Esophagus mucosa (tissue), 1 donor: ENCODE measurements around the gene ATP5MG. TPM values are rescaled to one million over a fixed set of nuclear protein-coding genes. Genes with fewer than 3 reads are reported as not detected.
"Not testable (repeated sequence)": the region's sequence is repeated elsewhere in the genome, so short reads cannot be mapped to it uniquely, and the experiment has no call there.

Source experiments
- ATAC-seq: fragments of 200-7000 bp; cut with Tn5 transposase; one replicate; pipeline ENCODE4 v1.9.1; 2020
- total RNA-seq: library from RNA; stranded (reverse); gene quantifications from one replicate; pipeline ENCODE4 v1.2.4, GENCODE V29; 2023
- donor health status: DM: yes; HTN: yes; CAD: no.

Gene ATP5MG
- total RNA-seq, 1 donor from 2014 or later: 186 TPM

- no peak for ATAC-seq
These were observed 8.8 kb downstream of the ATP5MG start for GRCh38 chr11:118410055-118410745.

DNA sequence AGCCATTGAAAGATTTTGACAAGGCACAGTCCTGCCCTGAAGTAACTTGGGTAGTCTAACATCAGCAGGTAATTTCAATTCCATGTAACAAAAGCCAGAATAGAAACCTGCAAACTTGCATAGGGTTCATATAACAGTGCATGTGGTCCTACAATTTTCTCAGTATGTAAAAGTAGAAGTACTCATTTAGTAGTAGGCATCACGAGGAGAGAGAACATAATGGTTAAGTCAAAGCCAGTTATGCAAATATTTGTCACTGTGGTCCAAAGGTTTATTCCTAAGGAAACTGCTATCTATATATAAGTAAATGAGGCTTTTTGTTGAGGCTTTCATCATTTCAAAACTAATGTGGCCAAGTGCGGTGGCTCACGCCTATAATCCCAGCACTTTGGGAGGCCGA is 10.1 kb downstream of the ATP5MG start:
- no peak for ATAC-seq

GRCh38 chr11:118412921-118413320 is 11.5 kb downstream of the ATP5MG start:
- ATAC-seq: no peak

- no peak for ATAC-seq
These were observed 13.8 kb downstream of the ATP5MG start for GRCh38 chr11:118415062-118415738.

- peak; percentile 72 for ATAC-seq
These were observed 14.3 kb downstream of the ATP5MG start for GRCh38 chr11:118415739-118416068.

DNA sequence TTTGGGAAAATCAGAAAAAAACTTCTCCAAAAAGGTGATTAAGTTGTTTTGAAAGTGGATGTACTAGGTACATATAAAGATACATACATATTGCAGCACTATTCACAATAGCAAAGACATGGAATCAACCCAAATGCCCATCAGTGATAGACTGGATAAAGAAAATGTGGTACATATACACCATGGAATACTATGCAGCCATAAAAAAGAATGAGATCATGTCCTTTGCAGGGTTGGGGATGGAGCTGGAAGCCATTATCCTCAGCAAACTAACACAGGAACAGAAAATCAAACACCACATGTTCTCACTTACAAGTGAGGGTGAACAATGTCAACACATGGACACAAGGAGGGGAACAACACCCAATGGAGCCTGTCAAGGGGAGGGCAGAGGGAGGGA is 15.5 kb downstream of the ATP5MG start:
- not testable (repeated sequence) for ATAC-seq

GRCh38 chr11:118417801-118418200 is 16.4 kb downstream of the ATP5MG start:
- no peak for ATAC-seq

GRCh38 chr11:118418766-118419165 is 17.4 kb downstream of the ATP5MG start:
- ATAC-seq: no peak

DNA sequence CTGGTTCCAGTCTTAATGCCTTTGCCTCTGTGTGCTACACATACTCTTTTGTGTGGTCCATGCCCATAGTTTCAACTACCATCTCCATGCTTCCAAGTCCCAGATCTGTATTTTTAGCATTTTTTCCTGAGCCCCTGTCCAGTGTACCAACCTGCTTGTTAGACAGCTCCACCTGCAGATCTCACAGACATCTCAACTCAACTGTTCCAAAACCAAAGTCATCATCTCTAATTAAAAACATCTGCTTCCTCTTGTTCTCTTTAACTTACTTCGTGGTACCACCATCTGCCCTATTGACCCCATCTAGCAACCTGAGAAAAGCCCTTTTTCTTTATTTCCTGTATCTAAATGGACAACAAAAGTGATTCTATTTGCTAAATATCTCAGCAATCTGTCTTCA is 26.3 kb downstream of the ATP5MG start:
- ATAC-seq: no peak

GRCh38 chr11:118430956-118431355 is 29.6 kb downstream of the ATP5MG start:
- ATAC-seq: no peak

- no peak for ATAC-seq
These were observed 32.7 kb downstream of the ATP5MG start for GRCh38 chr11:118434123-118434552.

GRCh38 chr11:118434553-118435289 is 33.3 kb downstream of the ATP5MG start:
- no peak for ATAC-seq

DNA sequence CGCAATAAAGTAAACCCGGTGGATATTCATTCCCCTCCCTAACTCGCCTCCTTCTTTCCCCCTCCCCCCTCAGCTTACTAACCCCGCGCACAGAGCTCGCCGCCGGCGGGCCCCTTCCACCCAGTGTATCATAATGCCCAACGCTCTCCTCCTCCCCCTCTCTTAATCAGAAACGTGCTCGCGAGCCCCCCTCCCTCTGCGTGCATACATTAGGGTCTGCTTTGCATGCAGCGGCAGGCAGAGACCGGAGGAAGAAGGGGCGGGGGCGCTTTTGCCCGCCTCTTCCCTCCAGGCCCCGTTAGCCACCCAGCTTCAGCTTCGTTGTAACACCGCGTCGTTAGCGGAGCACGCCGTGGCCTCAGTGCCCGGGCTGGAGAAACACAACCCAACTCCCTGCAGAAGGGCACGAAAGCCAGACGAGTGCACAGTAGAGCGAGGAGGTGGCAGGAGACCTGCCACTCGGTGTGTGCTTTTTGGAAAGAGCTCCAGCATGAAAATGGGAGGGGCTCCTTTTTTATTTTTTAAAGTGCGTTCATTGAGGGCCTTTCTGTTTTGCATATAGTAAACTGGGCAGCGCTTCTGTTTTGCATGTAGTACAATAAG is 34.0 kb downstream of the ATP5MG start:
- ATAC-seq: peak; percentile 0

- ATAC-seq: peak; percentile 99
These were observed 34.7 kb downstream of the ATP5MG start, which contains the start of gene KMT2A for GRCh38 chr11:118435893-118436624. KMT2A (plus strand) TSS chr11:118436492; CDS start chr11:118436513, 21 bp downstream.

- peak; percentile 0 for ATAC-seq
These were observed 35.3 kb downstream of the ATP5MG start for GRCh38 chr11:118436639-118437207.

GRCh38 chr11:118437208-118438125 is 36.1 kb downstream of the ATP5MG start:
- ATAC-seq: no peak

- no peak for ATAC-seq
These were observed 37.0 kb downstream of the ATP5MG start for GRCh38 chr11:118438314-118438931.

GRCh38 chr11:118439646-118440045 is 38.2 kb downstream of the ATP5MG start:
- ATAC-seq: no peak

DNA sequence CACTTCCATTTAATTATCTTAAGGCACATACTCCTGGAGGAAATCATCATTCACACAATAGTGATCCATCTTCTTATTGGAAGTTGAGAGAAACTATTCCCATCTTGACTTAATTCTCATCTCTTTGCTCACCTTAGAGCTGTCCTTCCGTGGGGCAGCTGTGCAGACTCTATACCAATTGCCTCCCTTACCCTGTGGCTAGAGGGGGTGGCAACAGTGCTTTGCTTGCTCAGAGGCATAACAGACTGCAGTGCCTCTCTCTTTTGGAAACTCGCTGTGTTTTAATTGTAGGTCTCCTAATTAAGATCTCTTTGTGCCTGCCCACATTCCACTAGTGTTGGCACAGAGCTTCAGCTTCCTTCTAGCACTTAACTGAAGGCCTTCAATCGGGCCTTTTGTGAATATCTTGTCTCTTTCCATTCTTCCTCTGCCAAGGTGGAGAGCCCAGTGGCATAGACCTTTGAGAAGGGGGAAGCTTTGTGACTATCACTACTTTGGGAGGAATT is 40.4 kb downstream of the ATP5MG start:
- ATAC-seq: no peak

- ATAC-seq: no peak
These were observed 40.9 kb downstream of the ATP5MG start for GRCh38 chr11:118442301-118442700.
